Hepatic stellate cell (primary cell): ENCODE measurements around the gene TNS1.
"Not testable (repeated sequence)": the region's sequence is repeated elsewhere in the genome, so short reads cannot be mapped to it uniquely, and the experiment has no call there.

Experiments
- DNase-seq: peaks from one replicate; pipeline ENCODE4 v3.0.0; 2011; ENCODE audit warnings: low spot score

TNS1 gene

GRCh38 chr2:218002845-218003180, at the start of gene TNS1:
Gene TNS1 (minus strand): TSS chr2:218002995. CDS start chr2:218002872, 123 bp downstream.
- no peak for DNase-seq

DNA sequence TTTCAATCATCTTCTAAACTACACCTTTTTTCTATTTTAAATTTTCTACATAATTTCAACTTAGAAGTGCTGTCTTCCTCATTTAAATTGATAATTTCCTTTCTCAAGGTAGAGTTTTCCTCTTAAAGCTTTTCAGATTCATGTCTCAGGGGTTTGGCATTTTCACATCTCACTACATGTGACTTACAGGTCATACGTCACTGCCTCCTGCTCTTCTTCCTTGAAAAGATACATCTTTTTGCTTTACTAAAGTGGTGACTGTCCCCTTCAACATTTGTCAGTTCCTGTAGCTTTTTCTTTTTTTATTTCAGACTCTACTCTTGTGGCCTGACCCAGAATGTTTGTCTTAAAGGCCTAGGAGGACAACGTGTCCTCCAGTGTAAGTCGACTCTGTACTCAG, 49.1 kb upstream of the TNS1 start:
- no peak for DNase-seq

DNA sequence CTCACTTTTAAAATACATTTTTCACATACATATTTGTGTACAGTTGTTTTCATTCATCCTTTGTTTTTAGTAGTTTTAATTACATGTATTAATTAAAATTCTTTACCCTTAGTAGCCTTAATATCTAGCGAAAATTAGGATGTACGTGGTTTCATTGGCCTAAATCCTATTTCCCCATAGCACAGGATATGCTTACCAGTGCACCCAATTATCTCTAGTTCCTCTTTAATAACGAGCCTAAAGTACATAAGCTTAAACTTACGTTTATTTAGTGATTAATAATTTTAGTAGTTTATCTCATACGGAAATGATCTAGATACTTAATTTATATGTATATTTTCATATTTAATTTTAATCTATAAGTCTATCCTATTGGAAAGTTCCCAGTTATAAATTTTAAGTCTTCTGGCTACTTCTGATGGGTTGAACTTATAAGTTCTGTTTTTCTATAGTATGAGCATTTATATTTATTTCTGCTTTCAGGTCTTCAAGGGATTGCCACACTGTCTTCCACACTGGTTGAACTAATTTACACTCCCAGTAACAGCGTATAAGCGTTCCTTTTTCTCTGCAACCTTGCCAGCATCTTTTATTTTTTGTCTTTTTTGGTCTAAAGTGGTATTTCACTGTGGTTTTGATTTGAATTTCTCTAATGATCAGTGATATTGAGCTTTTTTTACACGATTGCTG, 44.9 kb upstream of the TNS1 start:
- DNase-seq: no peak

DNA sequence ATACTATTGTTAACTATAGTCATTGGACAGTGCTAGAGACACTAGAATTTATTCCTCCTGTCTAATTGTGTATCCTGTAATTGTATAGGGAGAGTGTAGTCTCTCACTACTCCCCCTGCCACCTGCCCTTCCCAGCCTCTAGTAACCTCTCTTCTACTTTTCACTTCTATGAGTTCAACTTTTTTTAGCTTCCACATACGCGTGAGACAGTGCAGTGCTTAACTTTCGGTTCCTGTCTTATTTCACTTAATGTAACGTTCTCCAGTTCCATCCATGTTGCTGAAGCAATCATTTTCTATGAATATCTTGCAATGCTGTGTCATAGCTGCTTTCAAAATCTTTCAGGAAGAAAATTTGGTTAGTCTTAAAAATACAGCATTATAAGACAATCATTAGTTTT, 43.4 kb upstream of the TNS1 start:
- DNase-seq: no peak

- DNase-seq: not testable (repeated sequence)
Observed at GRCh38 chr2:218044599-218044998, 41.8 kb upstream of the TNS1 start.

GRCh38 chr2:218043701-218044109, 40.9 kb upstream of the TNS1 start:
- DNase-seq: no peak

- DNase-seq: no peak
Observed at GRCh38 chr2:218043100-218043499, 40.3 kb upstream of the TNS1 start.

DNA sequence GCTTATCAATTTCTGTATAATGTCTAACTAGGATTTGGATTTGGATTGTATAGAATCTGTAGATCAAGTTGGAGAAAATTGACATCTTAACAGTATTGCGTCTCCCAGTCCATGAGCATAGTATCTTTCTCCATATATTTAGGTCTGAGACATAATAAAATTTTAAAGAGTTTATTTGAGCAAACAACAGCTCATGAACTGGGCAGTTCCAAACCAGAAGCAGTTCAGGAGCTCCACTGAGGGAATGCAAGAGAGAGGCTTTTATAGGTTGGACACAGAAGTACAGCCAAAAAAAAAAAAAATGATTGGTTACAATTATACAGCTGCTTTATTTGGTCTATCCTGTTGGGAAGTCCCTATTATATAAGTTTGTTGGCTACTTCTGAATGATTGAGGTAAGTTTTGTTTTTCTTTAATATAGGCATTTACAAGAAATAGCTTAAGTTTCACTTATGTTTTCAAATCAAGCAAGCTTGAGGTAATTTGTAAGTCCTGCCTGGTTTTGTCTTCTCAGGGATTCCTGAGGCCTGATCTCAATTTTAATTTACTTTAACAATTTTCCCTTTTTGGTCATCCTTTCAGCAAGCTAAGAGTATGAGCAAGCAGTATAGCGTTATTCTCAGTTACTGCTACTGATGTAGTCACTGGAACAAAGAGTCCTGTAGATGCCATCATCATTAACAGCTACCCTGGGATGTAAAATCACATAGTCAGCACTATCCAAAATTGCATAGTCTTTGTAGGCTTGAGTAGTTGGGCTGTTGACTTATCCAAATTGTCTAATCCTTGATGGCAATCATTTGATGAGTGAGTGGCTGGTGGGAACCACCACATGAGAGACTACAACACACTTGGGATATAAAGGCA, 38.7 kb upstream of the TNS1 start:
- DNase-seq: no peak

GRCh38 chr2:218040883-218041282, 38.1 kb upstream of the TNS1 start:
- no peak for DNase-seq

DNA sequence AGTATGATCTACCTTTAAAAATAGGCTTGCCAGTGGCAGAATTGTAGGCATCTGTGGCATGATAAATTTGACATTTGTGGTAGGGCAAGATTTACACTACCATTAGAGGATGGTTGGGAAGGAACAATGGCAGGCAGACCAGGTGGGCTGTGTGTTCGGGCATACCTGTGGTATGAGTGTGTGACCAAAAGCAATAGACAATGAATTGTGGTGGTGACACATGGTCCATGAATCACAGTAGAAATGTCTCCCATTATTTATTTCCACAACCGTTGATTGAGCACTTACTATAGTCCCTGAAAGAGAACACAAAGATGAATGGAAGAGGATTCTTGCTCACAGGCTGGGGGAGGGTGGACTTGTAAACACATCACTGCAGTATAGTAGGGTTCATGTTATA, 36.4 kb upstream of the TNS1 start:
- DNase-seq: no peak

DNA sequence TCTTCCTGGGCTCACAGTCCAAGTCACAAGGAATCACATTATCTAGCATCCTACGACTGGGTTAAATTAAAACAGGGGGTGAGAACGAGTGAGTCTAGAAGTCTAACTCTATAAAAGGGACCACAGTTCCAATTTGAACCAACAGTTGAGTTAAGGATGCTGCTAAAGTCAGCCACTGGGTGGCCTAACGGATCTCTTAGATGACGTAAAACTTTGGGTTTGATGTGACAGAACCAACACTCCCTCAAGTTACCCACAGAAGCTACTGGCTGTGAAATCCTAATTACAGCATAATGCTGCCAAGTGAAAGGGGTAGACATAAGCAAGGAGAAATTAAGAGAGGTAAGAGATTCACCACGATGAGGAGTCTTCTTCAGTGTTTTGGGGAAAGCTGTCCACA, 33.6 kb upstream of the TNS1 start:
- no peak for DNase-seq

DNA sequence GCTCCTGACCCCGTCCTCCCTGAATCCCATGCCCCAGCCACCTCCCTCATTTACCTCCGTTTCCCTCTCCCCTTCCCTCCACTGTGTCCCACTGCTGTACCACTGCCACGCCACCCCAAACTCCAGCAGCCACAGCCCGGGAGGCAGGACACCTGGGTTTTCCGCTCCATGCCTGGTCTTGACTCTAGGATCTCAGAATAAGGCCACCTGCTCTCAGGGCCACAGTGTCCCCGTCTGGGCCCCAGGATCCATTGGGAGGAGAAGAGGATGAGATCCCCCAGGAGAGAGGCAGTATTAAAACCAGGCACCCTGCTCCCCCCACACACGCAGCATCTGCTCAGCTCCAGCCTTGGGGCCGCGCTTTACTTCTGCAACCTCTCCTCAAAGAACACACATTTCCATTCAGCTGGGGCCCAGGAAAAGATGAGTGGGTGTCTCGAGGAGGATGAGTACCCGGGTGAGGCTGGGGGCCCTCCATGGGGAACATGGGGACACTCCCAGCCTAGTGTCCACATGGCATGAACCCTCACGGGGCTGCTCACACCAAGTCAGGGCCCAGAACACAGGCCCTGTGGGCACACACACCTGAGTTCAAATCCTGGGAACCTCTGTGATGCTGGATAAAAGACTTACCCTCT, 32.8 kb upstream of the TNS1 start:
- no peak for DNase-seq

GRCh38 chr2:218034497-218035213, 31.9 kb upstream of the TNS1 start:
- DNase-seq: peak; percentile 62

DNA sequence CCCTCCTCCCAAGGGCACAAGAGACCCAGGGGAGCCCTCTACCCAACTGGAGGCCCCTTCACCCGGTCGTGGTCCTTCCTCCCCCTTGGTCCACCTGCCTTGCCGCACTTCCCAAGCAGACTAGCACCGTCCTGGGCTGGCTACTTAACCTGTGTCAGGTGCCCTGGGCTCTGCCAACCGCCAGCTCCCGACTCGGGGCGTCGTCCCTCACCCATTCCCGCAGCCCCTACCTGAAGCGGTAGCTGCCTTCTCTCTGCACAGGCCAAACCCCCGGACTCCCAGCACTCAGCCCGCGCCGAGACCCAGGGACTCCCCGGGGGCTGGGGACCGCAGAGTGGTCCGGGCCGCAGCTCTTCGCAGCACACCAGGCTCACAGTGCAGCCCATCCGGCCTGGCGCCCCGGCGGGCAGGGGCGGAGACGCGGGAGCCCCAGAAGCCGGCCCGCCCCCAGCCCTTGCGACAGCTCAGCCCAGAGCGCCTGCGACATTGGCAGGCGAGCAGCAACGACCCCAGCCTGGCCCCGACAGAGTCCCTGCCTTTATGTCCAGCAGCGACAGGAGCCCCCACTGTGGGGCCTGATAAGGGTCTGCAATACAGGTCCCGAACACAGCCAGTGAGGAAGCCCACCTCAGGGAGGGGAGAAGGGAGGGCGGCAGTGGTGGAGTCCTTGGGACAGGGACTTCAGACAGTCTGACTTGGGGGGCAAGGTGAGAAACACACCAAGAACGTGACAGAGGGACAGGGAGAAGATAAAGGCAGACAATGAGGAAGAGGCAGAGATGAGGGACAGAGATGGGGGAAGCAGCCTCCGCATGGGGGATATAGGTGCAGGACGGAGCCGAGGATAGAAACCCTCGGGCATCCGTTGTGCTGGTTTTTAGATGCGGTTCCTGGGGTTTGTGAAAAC, 31.0 kb upstream of the TNS1 start:
- DNase-seq: no peak

DNA sequence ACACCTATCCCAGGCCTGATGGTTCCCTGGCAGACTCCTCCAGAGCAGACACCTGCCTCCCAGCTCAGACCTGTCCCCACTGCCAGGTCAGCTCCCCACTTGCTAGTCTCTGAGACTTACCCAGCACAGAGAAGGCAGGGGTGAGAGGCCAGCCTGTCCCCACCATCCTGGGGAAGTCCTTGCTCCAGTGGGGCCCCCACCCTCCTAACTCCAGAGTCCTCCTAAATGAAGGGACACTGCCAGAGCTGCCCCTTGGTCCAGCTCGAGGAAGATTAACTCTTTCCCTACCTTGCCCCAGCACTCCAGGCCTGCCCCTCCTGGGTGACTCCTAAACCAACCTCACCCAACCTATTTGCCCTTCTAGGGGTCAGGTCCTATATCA, 30.4 kb upstream of the TNS1 start:
- DNase-seq: no peak

- no peak for DNase-seq
Observed at GRCh38 chr2:218032336-218033171, 29.8 kb upstream of the TNS1 start.

DNA sequence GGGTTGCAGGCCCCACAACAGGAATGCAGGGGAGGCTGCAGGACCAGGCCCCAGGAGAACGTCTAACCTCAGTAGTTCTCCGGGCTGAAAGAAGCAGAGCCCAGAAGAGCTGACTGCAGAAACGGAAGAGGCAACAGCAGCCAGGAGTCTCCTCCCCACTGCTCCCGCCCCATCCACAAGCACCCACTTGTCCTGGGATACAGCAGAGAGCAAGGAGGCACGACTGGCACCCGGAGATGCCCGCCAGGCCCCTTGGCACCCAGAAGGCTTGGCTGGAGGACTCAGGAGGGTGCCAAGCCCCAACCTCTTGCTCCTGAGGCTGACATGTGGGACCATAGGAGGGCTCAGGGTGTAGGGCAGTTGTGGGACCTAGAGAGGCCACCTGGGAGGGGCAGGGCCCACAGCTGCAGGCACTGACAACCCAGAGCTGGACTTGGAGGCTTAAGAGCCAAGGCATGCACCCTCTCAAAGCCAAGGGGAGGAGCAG, 29.0 kb upstream of the TNS1 start:
- DNase-seq: no peak

- DNase-seq: no peak
Observed at GRCh38 chr2:218031261-218031660, 28.5 kb upstream of the TNS1 start.

DNA sequence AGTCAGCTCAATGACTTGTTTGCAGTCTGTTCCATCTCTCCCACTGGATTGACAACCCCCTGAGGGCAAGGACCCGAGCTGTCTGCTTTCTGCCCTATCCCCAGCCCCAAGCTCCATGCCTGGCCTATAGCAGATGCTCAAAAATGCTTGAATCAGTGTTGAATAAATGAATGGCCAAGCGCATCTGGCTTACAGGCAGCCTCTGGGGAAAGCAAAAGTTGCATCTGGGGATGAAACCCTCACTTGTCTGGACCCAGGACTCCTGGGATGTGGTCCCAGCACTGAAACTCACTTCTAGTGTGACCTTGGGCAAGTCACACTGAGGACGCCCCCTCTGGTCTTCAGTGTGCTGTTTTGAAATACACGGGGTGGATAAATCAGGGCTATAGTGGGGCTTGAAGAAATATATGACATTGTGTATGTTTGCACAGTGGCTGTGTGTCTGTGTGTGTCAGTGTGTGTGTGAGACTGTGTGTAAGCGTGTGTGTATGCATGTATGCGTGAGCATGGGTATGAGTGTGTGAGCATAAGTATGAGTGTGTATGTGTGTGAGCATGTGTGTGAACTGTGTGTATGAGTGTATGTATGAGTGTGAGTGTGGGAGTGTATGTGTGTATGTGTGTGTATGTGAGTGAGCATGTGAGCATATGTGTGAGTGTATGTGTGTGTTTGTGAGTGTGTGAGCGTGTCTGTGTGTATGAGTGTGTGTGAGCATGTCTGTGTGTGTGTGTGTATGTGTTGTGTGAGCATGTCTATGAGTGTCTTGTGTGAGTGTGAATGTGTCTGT, 27.8 kb upstream of the TNS1 start:
- DNase-seq: peak; percentile 4
